HepG2 (cell line): ENCODE data around the gene SLC25A19. TPM values are rescaled to one million over a fixed set of nuclear protein-coding genes. Genes with fewer than 3 reads are reported as not detected.

Experiments used
- ARNT2 ChIP-seq: sonication (generic); formaldehyde crosslinking; IDR thresholded peaks from 2 replicates; pipeline ENCODE4 v1.8.0; 2022; ENCODE audit warnings: mild to moderate bottlenecking, low read depth, missing genetic modification reagents, moderate library complexity
- MAFK ChIP-seq, 2 experiments: IDR thresholded peaks in 1 of 2; conservative IDR thresholded peaks in 1 of 2; 2 replicates each; pipeline ENCODE4 v1.6.1; 2011; ENCODE audit warnings: improper control_type of control experiment in 2 of 2, low read length in 2 of 2
- NFE2L1 ChIP-seq: sonication (generic); formaldehyde crosslinking; IDR thresholded peaks from 2 replicates; pipeline ENCODE4 v1.4.0; 2020; ENCODE audit warnings: missing genetic modification reagents, mild to moderate bottlenecking, borderline replicate concordance
- NR2F6 ChIP-seq, 2 experiments: IDR thresholded peaks; 2 replicates each; pipeline ENCODE4 v1.6.1; 2016; ENCODE audit warnings: antibody characterized with exemption in 1 of 2, mild to moderate bottlenecking in 1 of 2
- PPARG ChIP-seq: conservative IDR thresholded peaks from 2 replicates; pipeline ENCODE4 v1.6.1; 2016; ENCODE audit warnings: missing biosample characterization, missing genetic modification reagents
- SRSF4 ChIP-seq: fragments of 200-400 bp; formaldehyde crosslinking; IDR thresholded peaks from one replicate; pipeline ENCODE4 v1.6.1; 2018; ENCODE audit warnings: mild to moderate bottlenecking, low read depth, low read length, moderate library complexity; ENCODE audit not compliant: poor library complexity, severe bottlenecking
- SRY ChIP-seq: sonication (generic); formaldehyde crosslinking; IDR thresholded peaks from 2 replicates; pipeline ENCODE4 v1.8.0; 2022; ENCODE audit warnings: mild to moderate bottlenecking, missing genetic modification reagents
- ZNF224 ChIP-seq: sonication (generic); formaldehyde crosslinking; IDR thresholded peaks from 2 replicates; pipeline ENCODE4 v1.5.0; 2020; ENCODE audit warnings: mild to moderate bottlenecking, missing genetic modification reagents
- ZNF33A ChIP-seq: sonication (generic); formaldehyde crosslinking; IDR thresholded peaks from 2 replicates; pipeline ENCODE4 v1.5.1; 2020; ENCODE audit warnings: missing genetic modification reagents, mild to moderate bottlenecking, moderate library complexity, borderline replicate concordance
- polyA plus RNA-seq, 8 experiments: library from polyadenylated mRNA; depleted of rRNA in 3 of 8; stranded (reverse) in 7 of 8; unstranded in 1 of 8; fragments of >200 nt; fragmentation: Illumina TruSeq in 4 of 8; extraction: Trizol in 4 of 8; gene quantifications; 2 replicates each; pipeline versions ENCODE4 v1.2.1 to v1.2.3, GENCODE V29; 2011 to 2016; ENCODE audit warnings: low read depth in 4 of 8, missing spikeins in 1 of 8, mixed read lengths in 1 of 8; ENCODE audit not compliant: insufficient read depth in 1 of 8
- total RNA-seq, 5 experiments: library from RNA; depleted of rRNA; stranded (reverse); fragments of >200 nt; fragmentation: Illumina TruSeq; extraction: Trizol; gene quantifications; 2 replicates each; pipeline ENCODE4 v1.2.3, GENCODE V29; 2016; ENCODE audit warnings: low read depth in 1 of 5
- TF ChIP-seq, protein P1 (sequence below): sonication (generic); formaldehyde crosslinking; IDR thresholded peaks from 2 replicates; pipeline ENCODE4 v1.5.0; 2020; ENCODE audit warnings: mild to moderate bottlenecking, missing genetic modification reagents
- TF ChIP-seq, protein P2 (sequence below): sonication (generic); formaldehyde crosslinking; IDR thresholded peaks from 2 replicates; pipeline ENCODE4 v1.5.1; 2020; ENCODE audit warnings: missing genetic modification reagents, mild to moderate bottlenecking, borderline replicate concordance
- TF ChIP-seq, protein P3 (sequence below): sonication (generic); formaldehyde crosslinking; IDR thresholded peaks from 2 replicates; pipeline ENCODE4 v1.5.1; 2020; ENCODE audit warnings: mild to moderate bottlenecking, missing genetic modification reagents, moderate library complexity
- TF ChIP-seq, protein P4 (sequence below): sonication (generic); formaldehyde crosslinking; IDR thresholded peaks from 2 replicates; pipeline ENCODE4 v1.5.0; 2020; ENCODE audit warnings: mild to moderate bottlenecking, missing genetic modification reagents, borderline replicate concordance

The SLC25A19 gene
- total and polyA plus RNA-seq, 2 of the 13 experiments (the other 11 are each of a cell fraction or from before 2014, with no cell fraction given), result 24.4 to 41.4 TPM

DNA sequence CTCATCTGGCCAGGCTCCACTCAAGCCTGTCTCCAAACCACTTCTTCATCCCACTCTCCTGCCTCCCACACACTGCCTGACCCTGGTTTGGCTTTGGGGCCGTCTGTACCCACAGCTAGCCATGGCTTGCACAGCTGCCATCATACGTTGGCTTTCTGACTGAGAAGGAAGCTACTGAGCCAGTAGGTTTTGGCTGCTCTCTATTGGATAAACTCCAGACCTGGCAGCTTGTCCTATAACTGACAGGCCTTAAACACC, 22.2 kb downstream of the SLC25A19 start (continued):
- TF ChIP-seq, protein P1, sequence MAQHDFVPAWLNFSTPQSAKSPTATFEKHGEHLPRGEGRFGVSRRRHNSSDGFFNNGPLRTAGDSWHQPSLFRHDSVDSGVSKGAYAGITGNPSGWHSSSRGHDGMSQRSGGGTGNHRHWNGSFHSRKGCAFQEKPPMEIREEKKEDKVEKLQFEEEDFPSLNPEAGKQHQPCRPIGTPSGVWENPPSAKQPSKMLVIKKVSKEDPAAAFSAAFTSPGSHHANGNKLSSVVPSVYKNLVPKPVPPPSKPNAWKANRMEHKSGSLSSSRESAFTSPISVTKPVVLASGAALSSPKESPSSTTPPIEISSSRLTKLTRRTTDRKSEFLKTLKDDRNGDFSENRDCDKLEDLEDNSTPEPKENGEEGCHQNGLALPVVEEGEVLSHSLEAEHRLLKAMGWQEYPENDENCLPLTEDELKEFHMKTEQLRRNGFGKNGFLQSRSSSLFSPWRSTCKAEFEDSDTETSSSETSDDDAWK (CRISPR knock-in tag), result no peak
- TF ChIP-seq PPARG (no peak), MAFK (conservative IDR thresholded peaks at IDR 0.05 in 1 of 2, IDR thresholded peaks at IDR 0.05 in 1 of 2; ENCODE audit: low read length in 2 of 2) (no peak), ARNT2 (CRISPR knock-in tag) (0 out of 2 replicates have a peak, but pooled peaks have one; percentile 6), SRY (CRISPR knock-in tag) (no peak), ZNF33A (CRISPR knock-in tag) (no peak), NR2F6 (IDR thresholded peaks at IDR 0.05) (no peak), NR2F6 (CRISPR knock-in tag; IDR thresholded peaks at IDR 0.05) (no peak), SRSF4 (no peak), NFE2L1 (CRISPR knock-in tag) (no peak), ZNF224 (CRISPR knock-in tag) (no peak)
- TF ChIP-seq, protein P2, sequence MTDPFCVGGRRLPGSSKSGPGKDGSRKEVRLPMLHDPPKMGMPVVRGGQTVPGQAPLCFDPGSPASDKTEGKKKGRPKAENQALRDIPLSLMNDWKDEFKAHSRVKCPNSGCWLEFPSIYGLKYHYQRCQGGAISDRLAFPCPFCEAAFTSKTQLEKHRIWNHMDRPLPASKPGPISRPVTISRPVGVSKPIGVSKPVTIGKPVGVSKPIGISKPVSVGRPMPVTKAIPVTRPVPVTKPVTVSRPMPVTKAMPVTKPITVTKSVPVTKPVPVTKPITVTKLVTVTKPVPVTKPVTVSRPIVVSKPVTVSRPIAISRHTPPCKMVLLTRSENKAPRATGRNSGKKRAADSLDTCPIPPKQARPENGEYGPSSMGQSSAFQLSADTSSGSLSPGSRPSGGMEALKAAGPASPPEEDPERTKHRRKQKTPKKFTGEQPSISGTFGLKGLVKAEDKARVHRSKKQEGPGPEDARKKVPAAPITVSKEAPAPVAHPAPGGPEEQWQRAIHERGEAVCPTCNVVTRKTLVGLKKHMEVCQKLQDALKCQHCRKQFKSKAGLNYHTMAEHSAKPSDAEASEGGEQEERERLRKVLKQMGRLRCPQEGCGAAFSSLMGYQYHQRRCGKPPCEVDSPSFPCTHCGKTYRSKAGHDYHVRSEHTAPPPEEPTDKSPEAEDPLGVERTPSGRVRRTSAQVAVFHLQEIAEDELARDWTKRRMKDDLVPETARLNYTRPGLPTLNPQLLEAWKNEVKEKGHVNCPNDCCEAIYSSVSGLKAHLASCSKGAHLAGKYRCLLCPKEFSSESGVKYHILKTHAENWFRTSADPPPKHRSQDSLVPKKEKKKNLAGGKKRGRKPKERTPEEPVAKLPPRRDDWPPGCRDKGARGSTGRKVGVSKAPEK (CRISPR knock-in tag), result no peak
- TF ChIP-seq, protein P3, sequence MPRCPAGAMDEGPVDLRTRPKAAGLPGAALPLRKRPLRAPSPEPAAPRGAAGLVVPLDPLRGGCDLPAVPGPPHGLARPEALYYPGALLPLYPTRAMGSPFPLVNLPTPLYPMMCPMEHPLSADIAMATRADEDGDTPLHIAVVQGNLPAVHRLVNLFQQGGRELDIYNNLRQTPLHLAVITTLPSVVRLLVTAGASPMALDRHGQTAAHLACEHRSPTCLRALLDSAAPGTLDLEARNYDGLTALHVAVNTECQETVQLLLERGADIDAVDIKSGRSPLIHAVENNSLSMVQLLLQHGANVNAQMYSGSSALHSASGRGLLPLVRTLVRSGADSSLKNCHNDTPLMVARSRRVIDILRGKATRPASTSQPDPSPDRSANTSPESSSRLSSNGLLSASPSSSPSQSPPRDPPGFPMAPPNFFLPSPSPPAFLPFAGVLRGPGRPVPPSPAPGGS (CRISPR knock-in tag), result no peak
- TF ChIP-seq, protein P4, sequence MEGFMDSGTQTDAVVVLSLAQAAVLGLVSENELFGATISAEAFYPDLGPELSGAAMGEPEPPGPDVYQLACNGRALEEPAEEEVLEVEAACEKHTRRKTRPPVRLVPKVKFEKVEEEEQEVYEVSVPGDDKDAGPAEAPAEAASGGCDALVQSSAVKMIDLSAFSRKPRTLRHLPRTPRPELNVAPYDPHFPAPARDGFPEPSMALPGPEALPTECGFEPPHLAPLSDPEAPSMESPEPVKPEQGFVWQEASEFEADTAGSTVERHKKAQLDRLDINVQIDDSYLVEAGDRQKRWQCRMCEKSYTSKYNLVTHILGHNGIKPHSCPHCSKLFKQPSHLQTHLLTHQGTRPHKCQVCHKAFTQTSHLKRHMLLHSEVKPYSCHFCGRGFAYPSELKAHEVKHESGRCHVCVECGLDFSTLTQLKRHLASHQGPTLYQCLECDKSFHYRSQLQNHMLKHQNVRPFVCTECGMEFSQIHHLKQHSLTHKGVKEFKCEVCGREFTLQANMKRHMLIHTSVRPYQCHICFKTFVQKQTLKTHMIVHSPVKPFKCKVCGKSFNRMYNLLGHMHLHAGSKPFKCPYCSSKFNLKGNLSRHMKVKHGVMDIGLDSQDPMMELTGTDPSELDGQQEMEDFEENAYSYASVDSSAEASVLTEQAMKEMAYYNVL (CRISPR knock-in tag), result no peak
